ENCODE data around the gene C3orf62.

GRCh38 chr3:49298511-49298910 is 21.5 kb upstream of the C3orf62 start:
- TF ChIP-seq, protein P1, sequence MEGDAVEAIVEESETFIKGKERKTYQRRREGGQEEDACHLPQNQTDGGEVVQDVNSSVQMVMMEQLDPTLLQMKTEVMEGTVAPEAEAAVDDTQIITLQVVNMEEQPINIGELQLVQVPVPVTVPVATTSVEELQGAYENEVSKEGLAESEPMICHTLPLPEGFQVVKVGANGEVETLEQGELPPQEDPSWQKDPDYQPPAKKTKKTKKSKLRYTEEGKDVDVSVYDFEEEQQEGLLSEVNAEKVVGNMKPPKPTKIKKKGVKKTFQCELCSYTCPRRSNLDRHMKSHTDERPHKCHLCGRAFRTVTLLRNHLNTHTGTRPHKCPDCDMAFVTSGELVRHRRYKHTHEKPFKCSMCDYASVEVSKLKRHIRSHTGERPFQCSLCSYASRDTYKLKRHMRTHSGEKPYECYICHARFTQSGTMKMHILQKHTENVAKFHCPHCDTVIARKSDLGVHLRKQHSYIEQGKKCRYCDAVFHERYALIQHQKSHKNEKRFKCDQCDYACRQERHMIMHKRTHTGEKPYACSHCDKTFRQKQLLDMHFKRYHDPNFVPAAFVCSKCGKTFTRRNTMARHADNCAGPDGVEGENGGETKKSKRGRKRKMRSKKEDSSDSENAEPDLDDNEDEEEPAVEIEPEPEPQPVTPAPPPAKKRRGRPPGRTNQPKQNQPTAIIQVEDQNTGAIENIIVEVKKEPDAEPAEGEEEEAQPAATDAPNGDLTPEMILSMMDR (IDR thresholded peaks at IDR 0.05) = no peak
- no peak for TF ChIP-seq POLR2A (IDR thresholded peaks at IDR 0.05)

Data from thyroid gland (tissue), 4 donors.